SU-DHL-6 (cell line): ENCODE data around the gene MCM3.

Experiments
- H2AFZ ChIP-seq: fragments of 200-600 bp; sonication (generic); 2 replicates; pipeline ENCODE4 v1.6.1; 2014; ENCODE audit warnings: low read depth, mild to moderate bottlenecking, moderate library complexity, mixed read lengths, antibody characterized with exemption, low read length; ENCODE audit not compliant: severe bottlenecking
- H3F3A ChIP-seq: fragments of 200-600 bp; shearing (Covaris generic); 2 replicates; pipeline ENCODE4 v1.6.0; 2016; ENCODE audit warnings: antibody characterized with exemption, mild to moderate bottlenecking; ENCODE audit not compliant: insufficient read depth
- H3K27ac ChIP-seq: fragments of 200-600 bp; sonication (generic); 2 replicates; pipeline ENCODE4 v1.5.1; 2016; ENCODE audit warnings: low read depth, mild to moderate bottlenecking, low read length, moderate library complexity, mixed read lengths
- H3K27me3 ChIP-seq: fragments of 200-600 bp; sonication (generic), shearing (Covaris generic); 2 replicates; pipeline ENCODE4 v1.6.0; 2014; ENCODE audit warnings: mild to moderate bottlenecking, low read length
- H3K36me3 ChIP-seq: fragments of 200-600 bp; sonication (generic); 2 replicates; pipeline ENCODE4 v1.6.1; 2014; ENCODE audit warnings: mild to moderate bottlenecking, low read length, mixed read lengths
- H3K4me2 ChIP-seq: fragments of 300-600, 200-600 bp; shearing (Covaris generic), sonication (generic); 2 replicates; pipeline ENCODE4 v1.6.0; 2014; ENCODE audit warnings: low read length, low read depth, mild to moderate bottlenecking; ENCODE audit not compliant: poor library complexity, severe bottlenecking
- H3K4me3 ChIP-seq: fragments of 200-600 bp; sonication (generic); 2 replicates; pipeline ENCODE4 v1.5.1; 2014; ENCODE audit warnings: antibody characterized with exemption, low read length, mild to moderate bottlenecking, mixed read lengths; ENCODE audit not compliant: insufficient read depth, poor library complexity, severe bottlenecking
- H3K79me2 ChIP-seq: fragments of 200-600 bp; sonication (generic); 2 replicates; pipeline ENCODE4 v1.6.1; 2014; ENCODE audit warnings: mild to moderate bottlenecking, low read length, moderate library complexity; ENCODE audit not compliant: insufficient read depth
- H3K9ac ChIP-seq: fragments of 200-600 bp; sonication (generic); 2 replicates; pipeline ENCODE4 v1.7.0; 2014; ENCODE audit warnings: mild to moderate bottlenecking, low read length
- H3K9me2 ChIP-seq: fragments of 200-600 bp; sonication (generic); replicated peaks from 2 replicates; pipeline ENCODE4 v1.6.1; 2014; ENCODE audit warnings: low read length; ENCODE audit not compliant: insufficient read depth
- H3K9me3 ChIP-seq: fragments of 200-600 bp; sonication (generic); 2 replicates; pipeline ENCODE4 v1.6.1; 2014; ENCODE audit warnings: low read length, mixed read lengths; ENCODE audit not compliant: insufficient read depth
- H4K20me1 ChIP-seq: fragments of 200-600 bp; sonication (generic); 2 replicates; pipeline ENCODE4 v1.6.1; 2014; ENCODE audit warnings: low read depth, mild to moderate bottlenecking, antibody characterized with exemption, low read length, moderate library complexity, mixed read lengths
- CTCF ChIP-seq: fragments of 200-600 bp; sonication (generic); IDR thresholded peaks from one replicate; pipeline ENCODE4 v1.5.1; 2017; ENCODE audit warnings: antibody characterized with exemption, mild to moderate bottlenecking, low read length, moderate library complexity; ENCODE audit not compliant: insufficient read depth, poor library complexity, severe bottlenecking
- EZH2phosphoT487 ChIP-seq: fragments of 200-600 bp; sonication (generic), shearing (Covaris generic); conservative IDR thresholded peaks from 2 replicates; pipeline ENCODE4 v1.6.1; 2018; ENCODE audit warnings: mild to moderate bottlenecking, antibody characterized with exemption, low read length, moderate library complexity, mixed read lengths

The MCM3 gene

GRCh38 chr6:52263709-52264540 is 20.6 kb downstream of the MCM3 start:
- Histone ChIP-seq H3F3A (peaks cover 63% of the 10 kb centered on the region), H3K9me2 (no peaks in the 10 kb centered on the region), H2AFZ (no peak overlapping the region), H3K27me3 (no peaks in the 10 kb centered on the region), H3K9me3 (no peaks in the 10 kb centered on the region), H3K79me2 (no peaks in the 10 kb centered on the region), H3K9ac (no peak overlapping the region), H3K27ac (no peak overlapping the region), H3K4me3 (no peak overlapping the region), H3K4me2 (no peak overlapping the region), H4K20me1 (peaks cover 13% of the 10 kb centered on the region; the same call in 1 of the 2 replicates), H3K36me3 (peaks cover 66% of the 10 kb centered on the region)
- TF ChIP-seq CTCF = peak; percentile 100
- TF ChIP-seq EZH2phosphoT487 = no peak

GRCh38 chr6:52262620-52263344 is 21.8 kb downstream of the MCM3 start:
- H3K4me3 ChIP-seq = no peak overlapping the region
- H3K27ac ChIP-seq = no peak overlapping the region
- H3K79me2 ChIP-seq = no peaks in the 10 kb centered on the region
- H3K4me2 ChIP-seq = no peak overlapping the region
- H3K9me3 ChIP-seq = no peaks in the 10 kb centered on the region
- peaks cover 68% of the 10 kb centered on the region for H3F3A ChIP-seq
- no peaks in the 10 kb centered on the region for H3K9me2 ChIP-seq
- no peak overlapping the region for H2AFZ ChIP-seq
- H3K9ac ChIP-seq = no peak overlapping the region
- H3K27me3 ChIP-seq = no peaks in the 10 kb centered on the region
- no peak for TF ChIP-seq CTCF
- TF ChIP-seq EZH2phosphoT487 = no peak
- H4K20me1 ChIP-seq = peaks cover 9% of the 10 kb centered on the region; the same call in 1 of the 2 replicates
- peaks cover 54% of the 10 kb centered on the region for H3K36me3 ChIP-seq

- Histone ChIP-seq H3K79me2 (no peaks in the 10 kb centered on the region), H3K36me3 (peaks cover 46% of the 10 kb centered on the region), H3K9me3 (no peaks in the 10 kb centered on the region), H3K27ac (no peak overlapping the region), H2AFZ (no peak overlapping the region), H4K20me1 (0 out of 2 replicates have a peak, but pooled peaks cover 8% of the 10 kb centered on the region), H3F3A (peaks cover 63% of the 10 kb centered on the region), H3K4me3 (no peak overlapping the region), H3K9me2 (no peaks in the 10 kb centered on the region), H3K9ac (no peak overlapping the region), H3K27me3 (no peaks in the 10 kb centered on the region), H3K4me2 (no peak overlapping the region)
- TF ChIP-seq EZH2phosphoT487 = no peak
- no peak for TF ChIP-seq CTCF
Observed at GRCh38 chr6:52261229-52261628, 23.3 kb downstream of the MCM3 start.
